C1 segment of cervical spinal cord (tissue), 14 donors: Measurements from ENCODE around the gene VPS37B.
A peak's percentile ranks its signal among the peaks of the same experiment; 100 is the strongest.
"Not testable (repeated sequence)": the region's sequence is repeated elsewhere in the genome, so short reads cannot be mapped to it uniquely, and the experiment has no call there.

Experiments
- DNase-seq, 14 donors: peaks; one replicate each; lab custom pipeline; 2025; lab: John Stamatoyannopoulos, UW

The VPS37B gene

DNA sequence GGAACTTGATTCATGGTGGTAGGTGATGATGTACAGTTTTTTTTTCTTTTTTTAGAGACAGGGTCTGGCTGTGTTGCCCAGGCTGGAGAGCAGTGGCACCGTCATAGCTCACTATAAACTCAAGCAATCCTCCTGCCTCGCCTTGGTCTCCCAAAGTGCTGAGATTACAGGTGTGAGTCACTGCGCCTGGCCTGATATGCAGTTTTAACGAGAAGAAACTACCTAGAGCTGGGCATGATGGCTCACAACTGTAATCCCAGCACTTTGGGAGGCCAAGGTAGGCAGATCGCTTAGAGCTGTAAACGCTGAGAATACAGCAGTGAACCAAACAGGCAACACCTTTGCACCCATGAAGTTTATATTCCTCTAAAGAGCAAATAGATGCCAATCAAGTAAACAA lies 13.0 kb upstream of the VPS37B start:
- DNase-seq, result no peak

DNA sequence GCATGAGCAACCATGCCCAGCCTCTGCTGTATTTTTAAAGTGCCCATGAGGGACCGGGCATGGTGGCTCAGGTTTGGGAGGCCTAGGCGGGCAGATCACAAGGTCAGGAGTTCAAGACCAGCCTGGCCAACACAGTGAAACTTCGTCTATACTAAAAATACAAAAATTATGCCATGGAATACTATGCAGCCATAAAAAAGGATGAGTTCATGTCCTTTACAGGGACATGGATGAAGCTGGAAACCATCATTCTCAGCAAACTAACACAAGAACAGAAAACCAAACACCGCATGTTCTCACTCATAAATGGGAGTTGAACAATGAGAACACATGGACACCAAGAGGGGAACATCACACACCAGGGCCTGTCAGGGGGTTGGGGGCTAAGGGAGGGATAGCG lies 9.3 kb upstream of the VPS37B start:
- not testable (repeated sequence) for DNase-seq

DNA sequence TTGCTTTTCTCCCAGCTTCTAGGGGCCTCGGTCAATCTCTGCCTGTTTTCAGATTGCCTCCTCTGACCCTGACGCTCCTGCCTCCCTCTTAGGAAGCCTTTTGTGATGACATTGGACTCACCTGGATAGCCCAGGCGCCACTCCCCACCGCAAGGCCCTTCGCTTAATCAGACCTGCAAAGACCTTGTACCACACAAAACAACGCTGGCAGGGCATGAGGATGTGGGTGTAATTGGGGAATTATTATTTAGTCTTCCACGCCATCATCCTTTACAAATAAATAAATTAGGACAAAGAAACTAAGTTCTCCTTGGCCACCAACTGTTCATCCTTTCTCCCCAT lies 7.7 kb upstream of the VPS37B start:
- DNase-seq, result no peak

- DNase-seq, result no peak
These were observed 7.1 kb upstream of the VPS37B start for GRCh38 chr12:122902854-122903692.

GRCh38 chr12:122899887-122900286 lies 4.0 kb upstream of the VPS37B start:
- DNase-seq, result no peak

DNA sequence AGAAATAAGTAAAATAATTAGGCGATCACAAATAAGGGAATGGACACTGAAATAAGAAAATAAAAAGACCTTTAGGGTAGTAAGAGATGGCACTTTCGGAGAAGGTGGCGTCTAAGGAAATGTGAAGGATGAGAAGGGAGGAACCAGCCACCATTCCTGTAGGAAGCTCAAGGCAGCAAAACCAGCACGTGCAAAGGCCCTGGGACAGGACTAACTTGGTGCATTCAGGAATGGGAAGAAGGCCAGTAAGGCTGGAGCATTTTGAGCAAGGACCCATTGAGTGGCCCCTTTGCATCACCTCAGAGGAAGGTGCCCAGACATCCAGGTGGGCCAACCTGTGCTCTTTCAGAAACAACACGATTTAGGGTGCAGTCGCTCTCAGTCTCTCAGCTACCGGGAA lies 738 bp upstream of the VPS37B start:
- peak in 1 of 14 donors; percentile 20 for DNase-seq

GRCh38 chr12:122895320-122895703 lies 612 bp downstream of the VPS37B start:
- DNase-seq, result no peak

- DNase-seq, result peak in 3 of 14 donors; percentile 22 to 37 (median 23)
These were observed 1.5 kb downstream of the VPS37B start for GRCh38 chr12:122894193-122895121.

- DNase-seq, result no peak
These were observed 2.4 kb downstream of the VPS37B start for GRCh38 chr12:122893208-122894153.

- not testable (repeated sequence) for DNase-seq
These were observed 3.2 kb downstream of the VPS37B start for GRCh38 chr12:122892724-122893123.

DNA sequence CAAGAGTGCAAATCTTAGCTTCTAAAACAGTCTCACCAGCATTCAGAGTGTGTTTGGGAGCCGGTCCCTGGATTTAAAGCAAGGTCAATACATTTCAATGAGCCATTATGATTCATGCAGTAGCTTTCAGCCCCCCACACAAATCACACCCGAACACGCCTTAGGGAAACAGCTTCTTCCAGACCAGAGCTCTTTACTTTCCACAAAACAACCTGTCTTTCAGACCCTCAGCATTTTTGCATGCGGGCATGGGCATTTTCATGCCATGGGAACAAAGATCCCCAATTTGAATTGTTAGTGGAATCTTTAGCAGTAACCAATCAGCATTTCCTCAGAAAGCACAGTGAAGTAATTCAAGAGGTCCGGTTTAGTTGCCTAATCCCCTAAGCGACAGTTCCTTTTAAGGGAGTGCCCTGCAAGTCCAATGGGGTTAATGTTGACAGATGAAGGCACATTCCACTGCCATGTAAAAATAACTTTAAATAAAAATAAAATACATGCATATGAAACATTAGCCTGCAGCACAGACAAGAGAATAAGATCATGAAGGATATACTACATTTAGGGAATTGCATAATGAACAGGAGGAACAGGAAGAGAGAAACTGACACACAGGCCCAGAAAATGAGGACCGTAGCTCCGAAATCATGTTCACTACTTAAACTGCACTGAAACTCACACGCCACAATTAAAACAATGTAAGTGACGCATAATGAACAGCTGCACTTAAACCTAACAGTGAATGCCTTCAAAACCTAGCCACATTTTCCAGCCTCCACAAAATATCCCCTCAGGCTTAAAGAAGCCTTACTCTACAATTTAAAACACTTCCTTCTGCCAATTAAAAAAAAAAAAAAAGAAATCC lies 4.0 kb downstream of the VPS37B start:
- DNase-seq, result peak in 2 of 14 donors; percentile 14 to 16

GRCh38 chr12:122889761-122890520 lies 6.0 kb downstream of the VPS37B start:
- no peak for DNase-seq

- DNase-seq, result peak in 4 of 14 donors; percentile 31 to 58 (median 45)
These were observed 7.6 kb downstream of the VPS37B start for GRCh38 chr12:122888232-122888752.

GRCh38 chr12:122887819-122888212 lies 8.1 kb downstream of the VPS37B start:
- no peak for DNase-seq

GRCh38 chr12:122886851-122887818 lies 8.8 kb downstream of the VPS37B start:
- DNase-seq, result no peak

GRCh38 chr12:122886161-122886560 lies 9.8 kb downstream of the VPS37B start:
- DNase-seq, result no peak

DNA sequence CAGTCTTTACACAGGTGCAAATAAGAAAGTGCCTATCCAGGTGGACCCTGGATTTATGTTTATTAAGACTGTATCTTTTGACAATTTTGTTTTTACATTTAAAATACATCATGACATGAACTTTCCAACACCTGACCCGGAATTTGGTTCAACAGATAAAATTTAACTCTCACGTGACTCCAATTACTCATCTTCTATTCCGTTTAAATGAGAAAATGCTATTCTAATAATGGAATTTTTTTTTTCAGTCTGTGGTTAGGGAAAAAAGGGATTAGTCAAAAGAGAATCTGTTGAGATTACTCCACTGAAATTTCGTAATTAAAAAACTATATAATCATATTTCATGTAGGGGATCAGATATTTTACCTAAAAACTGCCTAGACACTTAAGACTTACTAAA lies 11.1 kb downstream of the VPS37B start:
- no peak for DNase-seq
